Measurements from ENCODE around the gene PSTK.

Gene PSTK

GRCh38 chr10:122995936-122996335 lies 15.7 kb downstream of the PSTK start:
- H3K4me1 ChIP-seq (ENCODE audit: control insufficient read depth, insufficient read depth, low read length), result no peaks in the 10 kb centered on the region
- H3K4me3 ChIP-seq (ENCODE audit: low read length), result no peak overlapping the region
- peaks cover 63% of the 10 kb centered on the region for H3K36me3 ChIP-seq (ENCODE audit: control insufficient read depth, insufficient read depth, low read length, severe bottlenecking)
- no peaks in the 10 kb centered on the region for H3K27me3 ChIP-seq (replicated peaks; ENCODE audit: control insufficient read depth, insufficient read depth, low read length)
- no peak for DNase-seq (ENCODE audit: low read depth)
- no peak overlapping the region for H3K9ac ChIP-seq (ENCODE audit: low read length)
- H3K9me3 ChIP-seq (ENCODE audit: control insufficient read depth, low read length), result no peaks in the 10 kb centered on the region

GRCh38 chr10:122997864-122998263 lies 17.7 kb downstream of the PSTK start:
- Histone ChIP-seq H3K4me1 (ENCODE audit: control insufficient read depth, insufficient read depth, low read length) (no peaks in the 10 kb centered on the region), H3K9me3 (ENCODE audit: control insufficient read depth, low read length) (no peaks in the 10 kb centered on the region), H3K9ac (ENCODE audit: low read length) (no peak overlapping the region), H3K27me3 (replicated peaks; ENCODE audit: control insufficient read depth, insufficient read depth, low read length) (no peaks in the 10 kb centered on the region), H3K36me3 (ENCODE audit: control insufficient read depth, insufficient read depth, low read length, severe bottlenecking) (peaks cover 48% of the 10 kb centered on the region), H3K4me3 (ENCODE audit: low read length) (no peak overlapping the region)
- no peak for DNase-seq (ENCODE audit: low read depth)

GRCh38 chr10:122998360-122998917 lies 18.2 kb downstream of the PSTK start:
- Histone ChIP-seq H3K9me3 (ENCODE audit: control insufficient read depth, low read length) (no peaks in the 10 kb centered on the region), H3K4me3 (ENCODE audit: low read length) (no peak overlapping the region), H3K9ac (ENCODE audit: low read length) (no peak overlapping the region), H3K27me3 (replicated peaks; ENCODE audit: control insufficient read depth, insufficient read depth, low read length) (no peaks in the 10 kb centered on the region), H3K4me1 (ENCODE audit: control insufficient read depth, insufficient read depth, low read length) (no peaks in the 10 kb centered on the region), H3K36me3 (ENCODE audit: control insufficient read depth, insufficient read depth, low read length, severe bottlenecking) (peaks cover 42% of the 10 kb centered on the region)
- DNase-seq (ENCODE audit: low read depth), result no peak

- H3K27me3 ChIP-seq (replicated peaks; ENCODE audit: control insufficient read depth, insufficient read depth, low read length), result no peaks in the 10 kb centered on the region
- DNase-seq (ENCODE audit: low read depth), result no peak
- peaks cover 37% of the 10 kb centered on the region for H3K36me3 ChIP-seq (ENCODE audit: control insufficient read depth, insufficient read depth, low read length, severe bottlenecking)
- no peaks in the 10 kb centered on the region for H3K9me3 ChIP-seq (ENCODE audit: control insufficient read depth, low read length)
- H3K4me1 ChIP-seq (ENCODE audit: control insufficient read depth, insufficient read depth, low read length), result no peaks in the 10 kb centered on the region
- no peak overlapping the region for H3K9ac ChIP-seq (ENCODE audit: low read length)
- H3K4me3 ChIP-seq (ENCODE audit: low read length), result no peak overlapping the region
Observed at GRCh38 chr10:122998934-122999333, 18.7 kb downstream of the PSTK start.

GRCh38 chr10:122999347-122999746 lies 19.1 kb downstream of the PSTK start:
- no peaks in the 10 kb centered on the region for H3K9me3 ChIP-seq (ENCODE audit: control insufficient read depth, low read length)
- no peak overlapping the region for H3K9ac ChIP-seq (ENCODE audit: low read length)
- peaks cover 33% of the 10 kb centered on the region for H3K36me3 ChIP-seq (ENCODE audit: control insufficient read depth, insufficient read depth, low read length, severe bottlenecking)
- peak; percentile 29 for DNase-seq (ENCODE audit: low read depth)
- no peak overlapping the region for H3K4me3 ChIP-seq (ENCODE audit: low read length)
- H3K4me1 ChIP-seq (ENCODE audit: control insufficient read depth, insufficient read depth, low read length), result no peaks in the 10 kb centered on the region
- no peaks in the 10 kb centered on the region for H3K27me3 ChIP-seq (replicated peaks; ENCODE audit: control insufficient read depth, insufficient read depth, low read length)

- Histone ChIP-seq H3K36me3 (ENCODE audit: control insufficient read depth, insufficient read depth, low read length, severe bottlenecking) (peaks cover 25% of the 10 kb centered on the region), H3K9me3 (ENCODE audit: control insufficient read depth, low read length) (no peaks in the 10 kb centered on the region), H3K9ac (ENCODE audit: low read length) (no peak overlapping the region), H3K4me1 (ENCODE audit: control insufficient read depth, insufficient read depth, low read length) (no peaks in the 10 kb centered on the region), H3K27me3 (replicated peaks; ENCODE audit: control insufficient read depth, insufficient read depth, low read length) (no peaks in the 10 kb centered on the region), H3K4me3 (ENCODE audit: low read length) (no peak overlapping the region)
- no peak for DNase-seq (ENCODE audit: low read depth)
Observed at GRCh38 chr10:123000155-123000554, 20.0 kb downstream of the PSTK start.

GRCh38 chr10:123001370-123001769 lies 21.2 kb downstream of the PSTK start:
- peaks cover 2% of the 10 kb centered on the region for H3K4me1 ChIP-seq (ENCODE audit: control insufficient read depth, insufficient read depth, low read length)
- peaks cover 13% of the 10 kb centered on the region for H3K36me3 ChIP-seq (ENCODE audit: control insufficient read depth, insufficient read depth, low read length, severe bottlenecking)

GRCh38 chr10:123004298-123004697 lies 24.1 kb downstream of the PSTK start:
- Histone ChIP-seq H3K9ac (ENCODE audit: low read length) (no peak overlapping the region), H3K9me3 (ENCODE audit: control insufficient read depth, low read length) (no peaks in the 10 kb centered on the region), H3K4me1 (ENCODE audit: control insufficient read depth, insufficient read depth, low read length) (peaks cover 14% of the 10 kb centered on the region), H3K4me3 (ENCODE audit: low read length) (no peak overlapping the region), H3K36me3 (ENCODE audit: control insufficient read depth, insufficient read depth, low read length, severe bottlenecking) (no peaks in the 10 kb centered on the region), H3K27me3 (replicated peaks; ENCODE audit: control insufficient read depth, insufficient read depth, low read length) (no peaks in the 10 kb centered on the region)
- no peak for DNase-seq (ENCODE audit: low read depth)

More at GRCh38 chr10:123001370-123001769, 21.2 kb downstream of the PSTK start:
- Histone ChIP-seq H3K9ac (ENCODE audit: low read length) (no peak overlapping the region), H3K4me3 (ENCODE audit: low read length) (no peak overlapping the region), H3K27me3 (replicated peaks; ENCODE audit: control insufficient read depth, insufficient read depth, low read length) (no peaks in the 10 kb centered on the region), H3K9me3 (ENCODE audit: control insufficient read depth, low read length) (no peaks in the 10 kb centered on the region)
- DNase-seq (ENCODE audit: low read depth), result no peak

- H3K36me3 ChIP-seq (ENCODE audit: control insufficient read depth, insufficient read depth, low read length, severe bottlenecking), result no peaks in the 10 kb centered on the region
- peak; percentile 84 for DNase-seq (ENCODE audit: low read depth)
- peaks cover 18% of the 10 kb centered on the region for H3K4me1 ChIP-seq (ENCODE audit: control insufficient read depth, insufficient read depth, low read length)
- H3K4me3 ChIP-seq (ENCODE audit: low read length), result peak overlapping the region; percentile 86
- H3K9ac ChIP-seq (ENCODE audit: low read length), result peak overlapping the region; percentile 96
- H3K9me3 ChIP-seq (ENCODE audit: control insufficient read depth, low read length), result no peaks in the 10 kb centered on the region
- H3K27me3 ChIP-seq (replicated peaks; ENCODE audit: control insufficient read depth, insufficient read depth, low read length), result no peaks in the 10 kb centered on the region
Observed at GRCh38 chr10:123007558-123008354, 27.6 kb downstream of the PSTK start.

GRCh38 chr10:123008355-123009104 lies 28.3 kb downstream of the PSTK start, which contains the start of the genes ACADSB and IKZF5:
Gene ACADSB (plus strand): TSS chr10:123009006. CDS start chr10:123009030, 24 bp downstream.
Gene IKZF5 (minus strand): TSS chr10:123008795. CDS start chr10:122998625, 10,170 bp downstream.
- H3K9me3 ChIP-seq (ENCODE audit: control insufficient read depth, low read length), result no peaks in the 10 kb centered on the region
- peak; percentile 99 for DNase-seq (ENCODE audit: low read depth)

More at GRCh38 chr10:123008355-123009104, 28.3 kb downstream of the PSTK start, which contains the start of the genes ACADSB and IKZF5:
- H3K9ac ChIP-seq (ENCODE audit: low read length), result peak within 1 kb of the TSS; percentile 96
- H3K36me3 ChIP-seq (ENCODE audit: control insufficient read depth, insufficient read depth, low read length, severe bottlenecking), result no peaks in the 10 kb centered on the region
- H3K4me1 ChIP-seq (ENCODE audit: control insufficient read depth, insufficient read depth, low read length), result peaks cover 18% of the 10 kb centered on the region
- peak within 1 kb of the TSS; percentile 86 for H3K4me3 ChIP-seq (ENCODE audit: low read length)
- no peaks in the 10 kb centered on the region for H3K27me3 ChIP-seq (replicated peaks; ENCODE audit: control insufficient read depth, insufficient read depth, low read length)

All from adipocyte (in vitro differentiated cells).